GM13977 (cell line): Measurements from ENCODE around the gene CFAP54.

Source experiments
- DNase-seq: peaks from one replicate; pipeline ENCODE4 v3.0.0; 2012; ENCODE audit warnings: low spot score
- CTCF ChIP-seq: IDR thresholded peaks from 2 replicates; pipeline ENCODE4 v1.5.1; 2012; ENCODE audit warnings: mild to moderate bottlenecking, control low read depth; ENCODE audit not compliant: insufficient read depth; ENCODE audit errors: extremely low read depth, missing control alignments
- in situ Hi-C: fragments of 300-500 bp; cut with MboI; formaldehyde crosslinking; loops from one replicate; pipeline ENCODE4 v1.12.0; 2022; ENCODE audit warnings: low sequenced_read_pairs, low pct_unique_long_range_greater_than_20kb, mixed read lengths, inconsistent platforms; ENCODE audit not compliant: unreplicated experiment

Gene CFAP54

GRCh38 chr12:96811083-96811482 lies 321.7 kb downstream of the CFAP54 start:
- DNase-seq: no peak
- in situ Hi-C loops: no loop called here
- no peak for TF ChIP-seq CTCF

GRCh38 chr12:96812153-96812552 lies 322.8 kb downstream of the CFAP54 start:
- in situ Hi-C loops: no loop called here
- DNase-seq: no peak
- no peak for TF ChIP-seq CTCF

GRCh38 chr12:96814200-96814599 lies 324.8 kb downstream of the CFAP54 start:
- no peak for TF ChIP-seq CTCF
- DNase-seq: no peak
- in situ Hi-C loops: no loop called here

- in situ Hi-C loops: no loop called here
- TF ChIP-seq CTCF: no peak
- no peak for DNase-seq
Measured at GRCh38 chr12:96821592-96821991, 332.2 kb downstream of the CFAP54 start.

GRCh38 chr12:96822641-96823040 lies 333.3 kb downstream of the CFAP54 start:
- no peak for TF ChIP-seq CTCF
- no peak for DNase-seq
- in situ Hi-C loops: no loop called here

- DNase-seq: no peak
- TF ChIP-seq CTCF: no peak
- in situ Hi-C loops: no loop called here
Measured at GRCh38 chr12:96824074-96824837, 334.9 kb downstream of the CFAP54 start.
